ENCODE measurements around the gene TMEM253.
A peak's percentile ranks its signal among the peaks of the same experiment; 100 is the strongest.

Gene TMEM253

DNA sequence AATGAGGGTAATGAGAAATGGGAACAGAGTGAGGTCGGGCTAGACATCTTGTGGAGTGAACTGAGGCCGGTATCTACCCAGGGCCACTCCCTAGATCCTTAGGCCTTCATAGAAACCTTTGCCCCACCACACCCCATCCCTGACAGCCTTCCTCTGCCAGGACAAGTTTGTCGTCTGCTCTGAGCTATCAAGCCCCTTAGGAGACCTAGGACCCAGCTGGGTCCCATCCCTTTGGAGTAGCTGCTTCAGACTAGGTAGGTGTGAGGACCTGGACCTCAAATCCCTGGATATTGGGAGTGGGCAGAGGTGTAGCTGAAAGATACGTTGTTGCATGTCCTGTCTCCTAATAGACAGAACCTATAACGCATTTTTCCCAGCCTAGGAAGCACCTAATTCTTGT lies at the start of gene TMEM253:
TMEM253 (plus strand) TSS at position 136 of the 400 bp plus-strand sequence. CDS start 278 bp downstream, outside the sequence.
- no peak for DNase-seq

DNA sequence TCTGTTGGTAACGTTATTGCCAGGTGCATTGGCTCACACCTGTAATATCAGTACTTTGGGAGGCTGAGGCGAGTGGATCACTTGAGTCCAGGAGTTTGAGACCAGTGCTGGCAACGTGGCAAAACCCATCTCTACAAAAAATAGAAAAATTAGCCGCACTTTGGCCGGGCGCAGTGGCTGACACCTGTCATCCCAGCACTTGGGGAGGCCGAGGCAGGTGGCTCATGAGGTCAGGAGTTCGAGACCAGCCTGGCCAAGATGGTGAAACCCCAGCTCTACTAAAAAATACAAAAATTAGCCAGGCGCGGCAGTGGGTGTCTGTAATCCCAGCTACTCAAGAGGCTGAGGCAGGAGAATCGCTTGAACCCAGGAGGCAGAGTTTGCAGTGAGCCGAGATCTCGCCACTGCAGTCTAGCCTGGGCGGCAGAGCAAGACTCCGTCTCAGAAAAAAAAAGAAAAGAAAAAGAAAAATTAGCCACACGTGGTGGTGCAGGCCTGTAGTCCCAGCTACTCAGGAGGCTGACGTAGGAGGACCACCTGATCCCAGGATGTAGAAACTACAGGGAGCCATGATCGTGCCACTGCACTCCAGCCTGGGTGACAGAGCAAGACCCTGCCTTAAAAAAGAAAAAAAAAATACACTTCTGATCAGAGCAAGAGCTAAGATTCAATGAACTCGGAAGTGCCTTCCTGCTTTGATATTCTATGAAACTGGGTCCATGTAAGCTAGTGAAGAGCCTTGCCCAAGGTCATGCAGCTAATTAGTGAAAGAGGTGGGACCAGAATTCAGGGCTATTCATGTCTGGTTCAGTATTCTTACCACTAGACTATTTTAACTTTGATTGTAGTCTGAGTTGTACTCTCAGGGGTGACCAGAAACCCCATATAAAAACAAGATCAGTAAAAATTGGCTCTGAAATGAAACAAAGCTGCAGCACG lies 47.4 kb upstream of the TMEM253 start:
- DNase-seq: no peak

DNA sequence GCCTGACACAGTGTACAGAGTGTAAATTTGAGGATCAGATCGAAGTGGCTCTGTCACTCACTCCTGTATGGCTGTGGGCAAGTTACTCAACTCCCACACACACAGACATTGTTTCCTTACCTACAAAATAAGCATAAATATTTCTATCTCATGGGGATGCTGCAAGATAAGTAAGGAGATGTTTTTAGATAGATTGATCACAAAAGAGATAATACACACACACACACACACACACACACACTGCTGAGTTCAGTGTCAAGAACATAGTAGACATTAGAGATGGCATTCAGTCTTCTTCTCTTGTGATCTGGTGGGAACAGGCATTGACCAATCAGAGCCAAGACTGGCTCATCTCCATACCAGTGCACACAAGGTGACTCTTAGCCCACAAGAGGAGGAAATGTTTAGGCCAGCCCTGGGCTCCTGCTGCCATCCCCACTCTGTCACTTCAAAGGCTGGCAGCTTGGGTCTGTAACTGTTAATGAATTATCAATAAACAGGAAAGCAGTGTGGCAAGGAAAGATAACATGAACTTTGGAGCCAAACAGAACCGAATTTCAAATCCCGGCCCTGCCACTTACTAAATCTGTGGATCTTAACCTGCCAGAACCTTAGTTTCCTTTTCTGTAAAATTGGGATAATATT lies 46.6 kb upstream of the TMEM253 start:
- DNase-seq: peak; percentile 17

DNA sequence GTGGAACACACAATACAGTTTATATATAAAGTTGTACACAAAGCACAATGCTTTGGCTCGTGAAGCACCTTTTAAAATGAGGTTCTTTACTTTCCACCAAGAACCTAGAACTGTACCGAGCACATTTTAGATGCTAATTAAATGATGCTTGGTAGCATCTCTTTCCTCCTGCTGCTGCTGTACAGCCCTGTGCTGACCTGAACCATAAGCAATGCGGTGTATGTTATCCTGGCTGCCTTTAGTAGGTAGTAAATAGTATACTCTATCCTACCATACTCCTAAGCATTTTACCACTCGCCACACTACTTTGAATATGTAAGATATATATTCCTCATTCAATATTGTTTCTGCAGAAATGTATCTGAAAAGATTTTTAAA lies 46.1 kb upstream of the TMEM253 start:
- DNase-seq: no peak

DNA sequence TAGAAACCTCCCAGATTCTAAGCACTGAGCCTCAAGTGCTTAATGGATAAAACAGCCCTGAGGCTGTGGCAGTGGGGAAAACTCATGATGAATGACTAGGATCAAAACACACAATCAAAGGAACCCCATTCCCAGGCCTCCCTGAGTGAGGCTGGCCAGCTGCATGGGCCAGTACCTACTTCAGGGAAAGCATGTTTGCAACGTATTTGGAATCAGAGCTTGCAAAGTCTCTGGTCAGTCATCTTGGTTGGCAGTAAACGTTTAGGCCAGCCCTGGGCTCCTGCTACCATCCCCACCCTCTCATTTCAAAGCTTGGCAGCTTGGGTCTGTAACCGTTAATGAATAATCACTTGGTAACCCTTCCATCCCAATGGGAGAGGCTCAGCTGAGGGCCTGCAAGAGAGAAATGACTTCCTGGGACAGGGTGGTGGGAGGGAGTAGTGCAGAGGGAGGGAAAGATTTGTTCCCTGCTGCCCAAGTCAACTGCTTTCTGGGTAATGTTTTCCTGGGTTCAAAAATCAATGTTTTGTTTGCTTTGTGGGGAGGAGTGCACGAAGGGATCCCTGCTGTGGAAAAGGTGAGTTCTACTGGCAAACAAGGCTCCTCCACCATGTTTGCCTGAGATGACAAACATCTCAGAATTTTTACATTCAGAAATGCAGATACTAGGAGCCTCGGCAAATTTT lies 45.3 kb upstream of the TMEM253 start:
- DNase-seq: no peak

DNA sequence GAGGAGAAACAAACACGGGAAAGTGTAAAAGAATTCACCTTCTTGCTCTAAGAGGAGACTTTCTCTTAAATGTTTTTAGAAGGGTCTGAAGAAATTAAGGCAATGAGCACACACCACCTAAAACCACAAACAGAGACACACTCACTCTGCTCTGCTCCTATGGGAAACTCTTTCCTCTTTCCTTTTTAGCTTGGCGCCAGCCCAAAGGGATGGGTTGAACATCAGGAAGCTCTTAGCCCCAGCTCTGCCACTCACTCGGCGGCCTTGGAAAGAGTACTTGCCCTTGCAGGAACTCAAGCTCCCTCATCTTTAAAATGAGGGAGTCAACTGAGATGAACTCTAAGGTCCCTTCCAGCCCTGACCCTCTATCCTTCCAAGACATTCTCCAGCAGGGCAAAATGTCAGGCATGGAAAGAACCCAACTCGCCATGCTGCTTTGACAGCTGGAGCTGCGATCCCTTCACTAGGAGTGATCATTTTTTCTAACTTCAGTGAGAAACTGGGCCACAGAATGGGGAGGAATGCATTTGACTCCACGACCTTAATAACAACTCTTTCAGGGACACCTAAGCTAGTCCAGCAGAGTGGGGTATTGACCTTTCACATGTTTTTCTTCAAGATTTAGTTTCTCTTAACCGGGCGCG lies 44.2 kb upstream of the TMEM253 start:
- no peak for DNase-seq

DNA sequence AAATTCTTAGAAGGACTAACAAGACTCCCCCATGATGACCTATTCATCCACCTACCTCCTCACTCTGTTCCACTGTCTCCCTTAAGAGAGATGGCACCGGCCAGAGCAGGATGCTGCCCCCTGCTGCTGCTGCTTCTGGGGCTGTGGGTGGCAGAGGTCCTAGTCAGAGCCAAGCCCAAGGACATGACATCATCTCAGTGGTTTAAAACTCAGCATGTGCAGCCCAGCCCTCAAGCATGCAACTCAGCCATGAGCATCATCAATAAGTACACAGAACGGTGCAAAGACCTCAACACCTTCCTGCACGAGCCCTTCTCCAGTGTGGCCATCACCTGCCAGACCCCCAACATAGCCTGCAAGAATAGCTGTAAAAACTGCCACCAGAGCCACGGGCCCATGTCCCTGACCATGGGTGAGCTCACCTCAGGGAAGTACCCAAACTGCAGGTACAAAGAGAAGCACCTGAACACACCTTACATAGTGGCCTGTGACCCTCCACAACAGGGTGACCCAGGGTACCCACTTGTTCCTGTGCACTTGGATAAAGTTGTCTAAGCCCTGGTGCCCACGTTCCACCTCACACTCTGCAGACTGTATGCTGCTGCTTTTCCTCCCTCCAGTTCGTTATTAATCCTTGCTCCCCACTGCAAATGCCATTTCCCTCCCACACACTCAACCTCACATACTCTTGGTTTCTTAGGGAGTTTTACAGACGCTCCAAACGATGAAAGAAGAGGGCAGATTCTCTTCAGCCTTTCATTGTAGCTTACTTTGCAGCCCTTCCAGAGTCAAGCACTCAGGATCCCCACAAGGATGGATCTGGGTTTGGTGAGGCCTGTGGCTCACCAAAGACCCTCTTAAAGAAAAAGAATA lies 42.8 kb upstream of the TMEM253 start, which contains the start of gene RNASE8:
RNASE8 (plus strand) TSS at position 20 of the 873 bp plus-strand sequence; CDS start at position 91, 71 bp downstream.
- DNase-seq: peak; percentile 15

DNA sequence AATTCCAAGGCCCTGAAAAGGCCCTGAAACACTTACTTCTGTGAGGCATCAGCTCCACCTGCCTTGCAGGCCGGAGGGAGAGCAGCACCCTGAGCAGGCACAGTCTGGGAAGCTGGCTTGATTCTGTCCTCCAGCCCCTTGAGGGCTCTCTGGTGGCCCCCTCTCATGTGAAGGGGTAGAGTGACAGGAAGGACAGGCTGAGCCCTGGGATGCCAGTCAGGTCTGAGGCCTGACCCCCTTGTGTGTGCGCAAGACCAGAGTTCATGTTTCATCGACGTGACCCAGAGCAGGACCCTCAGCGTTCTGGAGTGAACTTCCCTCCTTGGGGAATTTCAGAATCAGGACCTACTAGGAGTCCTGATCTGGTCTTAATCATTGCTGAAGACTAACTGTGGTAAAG lies 42.0 kb upstream of the TMEM253 start:
- no peak for DNase-seq

DNA sequence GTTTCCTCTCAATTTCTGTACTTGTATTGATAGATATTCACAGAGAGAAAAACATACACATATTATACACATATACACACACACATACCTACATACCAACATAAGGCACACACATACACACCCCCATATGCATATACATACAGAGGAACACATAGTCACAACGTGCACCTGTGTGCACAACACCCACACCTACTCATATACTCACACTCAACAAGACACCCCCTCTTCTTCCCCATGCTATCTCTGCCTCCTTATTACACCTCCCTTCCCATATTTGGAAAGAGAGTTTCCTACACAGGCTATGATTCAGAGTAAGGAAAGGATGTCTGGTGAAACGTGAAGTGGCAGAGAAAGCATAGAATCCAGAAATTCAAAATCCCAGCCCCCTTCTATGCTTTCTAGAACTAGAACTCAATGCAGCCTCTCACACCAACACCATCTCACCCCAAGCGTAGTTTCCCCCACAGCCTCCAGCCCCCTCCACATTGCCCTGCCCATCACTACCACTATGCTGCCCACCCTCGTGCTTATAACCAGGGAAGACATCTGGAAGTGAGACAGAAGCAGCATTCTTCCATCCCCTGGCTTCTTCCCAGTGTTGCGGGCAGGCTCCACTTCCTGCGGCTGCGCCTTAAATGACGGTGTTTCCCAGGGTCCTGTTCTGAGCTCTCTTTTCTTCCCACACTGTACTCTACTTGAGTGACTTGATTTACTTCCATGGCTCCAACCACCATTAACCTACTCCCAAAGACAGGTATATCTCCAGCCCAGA lies 40.8 kb upstream of the TMEM253 start:
- no peak for DNase-seq

DNA sequence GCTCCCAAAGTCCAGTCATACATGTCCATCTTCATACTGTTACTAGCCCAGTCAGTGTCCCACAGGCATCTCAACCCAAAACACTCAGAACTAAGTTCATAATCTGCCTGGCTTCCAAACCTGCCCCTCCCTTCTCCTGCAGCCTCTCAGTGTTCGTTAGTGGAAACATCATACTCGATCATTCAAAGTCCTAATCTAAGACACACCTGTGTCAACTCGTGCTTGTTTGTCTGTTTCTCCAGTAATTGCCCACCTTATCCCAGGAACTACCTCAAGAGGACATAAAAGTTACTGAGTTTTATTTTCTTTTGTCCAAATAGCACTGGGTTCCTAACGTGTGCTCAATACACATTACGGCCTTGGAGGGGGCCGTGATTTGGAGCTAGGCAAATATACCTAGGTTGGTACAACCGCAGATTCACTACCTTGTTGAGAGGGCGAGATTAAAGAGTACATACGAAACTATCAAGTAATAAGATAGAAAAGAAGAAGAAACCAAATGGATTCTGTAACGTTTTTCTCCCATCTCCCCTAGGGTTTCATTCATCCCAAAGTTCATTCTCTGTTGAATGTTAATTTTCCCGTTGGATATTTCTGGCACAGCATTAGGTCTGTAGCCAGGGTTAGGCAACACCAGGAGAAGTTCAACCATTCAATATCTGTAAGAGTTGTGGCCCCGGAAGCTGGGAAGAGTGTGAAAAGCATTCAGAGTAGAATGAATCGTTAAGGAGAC lies 40.1 kb upstream of the TMEM253 start:
- no peak for DNase-seq

DNA sequence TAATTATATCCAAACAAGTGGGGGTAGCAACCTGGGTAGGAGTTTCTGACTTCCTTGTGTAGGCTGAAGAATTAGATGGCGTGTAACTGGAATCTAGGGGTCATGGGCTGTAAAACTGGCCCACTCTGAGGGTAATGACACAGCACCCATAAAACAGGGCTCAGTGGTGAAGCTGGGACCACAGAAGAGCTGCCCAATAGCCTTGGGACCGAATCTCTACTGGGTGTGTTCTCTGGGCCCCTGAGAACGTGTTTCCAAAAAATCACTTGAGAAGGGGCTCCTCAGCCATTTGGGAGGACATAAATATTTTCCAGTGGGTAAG lies 39.6 kb upstream of the TMEM253 start:
- no peak for DNase-seq

DNA sequence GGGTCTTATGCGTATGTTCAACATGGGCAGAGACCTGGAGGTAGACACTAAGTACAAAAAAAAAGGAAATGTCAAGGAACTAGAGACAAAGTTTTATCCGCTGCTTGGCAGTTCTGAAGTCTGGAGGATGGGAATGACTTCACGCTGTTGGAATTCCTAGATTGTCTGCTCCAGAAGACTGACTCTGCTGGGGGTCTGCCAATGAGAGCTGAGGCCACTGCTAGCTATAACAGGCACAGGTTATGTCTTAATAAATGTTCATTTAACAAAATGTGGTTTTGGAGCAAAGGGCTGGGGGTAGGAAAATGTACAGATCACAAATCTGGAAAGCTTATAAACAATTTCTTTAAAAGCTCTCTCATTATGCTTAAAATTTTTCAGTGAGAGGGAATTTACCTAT lies 37.4 kb upstream of the TMEM253 start:
- DNase-seq: no peak

DNA sequence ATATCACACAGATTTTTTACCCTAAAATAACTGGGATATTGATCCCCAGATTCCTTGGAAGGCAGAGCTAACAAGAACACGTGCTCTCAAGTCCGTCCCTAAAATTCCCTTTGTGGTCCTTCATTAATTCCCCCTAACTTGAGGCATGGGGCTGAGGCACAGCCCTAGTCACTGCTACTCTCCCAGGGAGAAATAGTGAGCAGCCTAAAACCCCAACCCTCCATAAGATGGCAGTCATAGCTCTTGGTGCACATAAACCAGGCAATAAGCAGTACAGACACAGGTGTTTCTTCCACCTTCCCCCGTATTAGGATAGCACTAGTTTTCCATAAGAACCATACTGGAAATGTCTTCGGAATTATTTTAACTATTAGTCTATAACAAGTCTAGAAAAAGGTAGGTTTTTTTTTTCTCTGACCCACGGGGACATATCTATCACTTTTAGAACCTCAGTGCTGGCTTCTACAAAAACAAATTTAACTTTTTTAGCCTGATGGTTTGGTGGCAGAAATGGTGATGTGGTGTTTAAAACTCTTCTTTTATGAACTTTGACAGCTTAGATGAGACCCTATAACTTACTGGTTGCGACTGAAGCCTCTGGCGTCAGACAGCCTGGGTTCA lies 33.9 kb upstream of the TMEM253 start:
- DNase-seq: no peak

DNA sequence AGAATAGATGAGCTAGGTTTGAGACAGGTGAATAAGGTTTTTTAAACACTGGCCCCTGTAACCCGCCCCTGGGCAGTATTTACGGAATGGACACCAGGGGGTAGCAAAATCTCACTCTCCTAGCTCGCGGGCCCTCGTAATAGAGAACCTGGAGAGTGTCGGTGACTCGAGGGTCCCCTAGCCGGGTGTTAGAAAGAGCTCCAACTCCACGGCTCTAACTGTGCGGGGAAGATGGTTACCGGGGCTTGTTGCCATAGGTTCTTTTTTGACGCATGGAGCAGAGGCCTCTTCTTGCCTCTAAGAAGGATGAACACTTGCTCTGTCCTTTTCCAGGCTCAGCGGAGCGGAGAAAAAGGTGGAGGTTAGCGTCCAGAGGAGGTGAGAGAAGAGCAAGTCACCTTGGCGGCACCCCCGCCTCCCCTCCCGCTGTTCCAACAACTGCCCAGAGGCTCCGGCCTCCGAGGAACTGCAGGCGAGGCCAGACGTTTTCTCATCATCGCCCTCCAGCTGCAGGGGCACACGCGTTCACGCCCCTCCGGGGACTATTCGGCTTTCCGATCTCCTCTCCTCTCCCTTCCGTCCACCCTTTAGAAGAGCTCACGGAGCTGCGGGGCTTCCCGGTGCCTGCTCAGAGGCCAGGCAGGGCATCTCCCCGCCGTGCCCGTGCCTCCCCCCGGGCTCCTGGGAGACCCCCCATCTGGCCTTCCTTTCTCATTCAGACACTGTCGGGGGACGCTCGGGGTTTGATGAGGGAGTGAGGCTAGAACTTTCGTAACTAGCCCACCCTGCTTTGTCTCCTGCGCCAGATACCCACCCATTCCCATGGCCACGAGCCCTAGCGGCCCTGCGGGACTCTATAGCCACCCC lies 32.1 kb upstream of the TMEM253 start:
- peak; percentile 42 for DNase-seq

DNA sequence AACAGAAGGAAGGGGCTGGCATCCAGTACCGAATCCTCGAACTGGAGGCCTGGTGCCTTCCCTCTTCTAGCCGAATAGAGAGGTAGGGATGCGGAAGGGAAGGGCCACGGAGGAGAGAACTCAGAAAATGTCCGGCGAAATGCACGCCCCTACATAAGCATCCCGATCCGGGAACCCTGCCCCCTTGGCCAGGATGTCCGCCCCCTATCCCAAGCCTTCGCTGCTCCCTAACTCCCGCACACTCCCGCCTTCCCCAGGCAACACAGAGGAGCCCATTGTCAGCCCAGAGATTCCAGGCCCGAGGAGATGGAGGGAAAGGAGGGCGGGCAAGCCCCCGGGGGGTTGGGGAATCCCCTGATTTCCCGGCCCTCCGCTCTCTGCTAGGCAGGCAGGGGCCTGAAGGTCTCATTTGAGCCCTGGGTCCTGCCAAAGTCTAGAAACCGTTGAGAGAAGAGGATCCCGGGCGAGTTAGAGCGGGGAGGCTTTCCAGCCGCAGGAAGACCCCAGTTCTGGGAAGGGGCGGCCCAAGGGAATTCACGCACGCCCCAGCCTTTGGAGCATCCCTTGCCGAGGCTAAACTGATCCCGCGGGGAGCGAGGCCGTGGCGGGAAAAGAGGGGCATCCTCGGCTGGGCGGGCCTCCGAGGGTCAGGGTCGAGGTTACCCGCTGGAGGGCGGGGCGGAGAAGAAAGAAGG lies 31.3 kb upstream of the TMEM253 start:
- no peak for DNase-seq

DNA sequence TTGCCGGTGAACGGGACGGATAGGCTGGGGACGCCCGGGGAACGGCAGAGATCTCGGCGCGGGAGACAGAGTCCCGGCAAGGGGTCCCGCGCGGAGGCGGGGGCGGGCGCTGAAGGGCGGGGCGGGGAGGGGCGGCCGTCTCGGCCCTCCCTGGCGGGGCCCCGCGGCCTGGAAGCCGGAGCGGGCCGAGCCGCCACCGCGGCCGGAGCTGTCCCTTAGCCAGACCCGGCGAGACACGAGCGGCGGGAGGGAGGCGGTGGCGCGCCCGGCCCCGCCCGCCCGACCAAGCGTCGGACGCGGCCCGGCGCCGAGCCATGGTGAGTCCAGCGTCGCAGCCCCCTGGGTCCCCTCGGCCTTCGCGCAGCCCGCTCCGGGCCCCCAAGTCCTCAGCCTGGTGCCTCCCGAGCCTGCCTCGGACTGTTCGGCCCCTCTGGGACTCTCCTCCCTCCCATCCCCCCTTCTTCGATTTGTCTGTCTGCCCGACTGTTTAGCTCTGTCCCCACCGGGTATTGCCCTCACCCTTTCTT lies 30.7 kb upstream of the TMEM253 start, which contains the start of gene ARHGEF40:
ARHGEF40 (plus strand) TSS at position 222 of the 527 bp plus-strand sequence; CDS start at position 315, 93 bp downstream.
- no peak for DNase-seq

DNA sequence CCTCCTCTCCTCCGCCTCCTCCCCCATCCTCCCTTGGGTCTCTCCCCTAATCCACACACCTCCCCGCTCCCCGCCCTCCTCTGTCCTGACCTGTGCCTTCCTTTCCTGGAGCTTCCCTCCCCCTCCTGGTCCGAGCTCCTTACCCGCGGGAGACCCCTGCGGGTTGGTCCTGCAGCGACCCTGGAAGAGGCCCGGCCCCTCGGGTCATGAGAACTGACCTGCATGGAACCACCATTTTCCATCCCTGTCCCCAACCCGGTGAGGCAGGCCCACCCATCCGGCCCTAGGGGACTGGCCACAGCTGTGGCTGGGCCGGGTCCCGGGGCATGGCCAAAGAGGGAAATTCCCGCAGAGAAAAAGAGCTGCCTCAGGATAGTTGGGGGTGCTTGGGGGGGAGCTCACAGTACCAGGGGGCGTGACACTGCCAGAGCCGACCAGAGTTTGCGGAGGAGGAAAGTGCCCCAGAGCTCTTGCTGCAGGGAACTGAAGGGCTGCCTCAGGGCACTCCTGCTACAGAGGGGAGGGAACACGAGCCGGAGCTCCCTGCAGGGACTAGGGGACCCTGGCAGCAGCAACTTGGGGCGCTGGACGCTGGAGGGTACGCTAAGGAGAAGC lies 30.1 kb upstream of the TMEM253 start:
- DNase-seq: no peak
